HEK293 (cell line): ENCODE measurements around the gene THPO.

Experiments used
- CTCF ChIA-PET: fragments of 350-600 bp; formaldehyde crosslinking; extraction: SDS; loops from one replicate; lab custom pipeline; 2021; ENCODE audit warnings: antibody characterized with exemption; lab: Yijun Ruan, JAX
- POLR2A ChIA-PET: fragments of 300-600 bp; formaldehyde crosslinking; extraction: SDS; loops from one replicate; lab custom pipeline; 2020; ENCODE audit warnings: antibody characterized with exemption, inconsistent platforms; lab: Yijun Ruan, JAX
- H3K27ac ChIP-seq: fragments of 200-500 bp; sonication (Bioruptor generic); 2 replicates; pipeline ENCODE4 v1.5.1; 2014; ENCODE audit warnings: low read depth, low read length, control low read depth, inconsistent platforms; ENCODE audit errors: extremely low read depth
- H3K36me3 ChIP-seq, 2 experiments: fragments of 200-500 bp in 1 of 2; sonication (Bioruptor generic) in 1 of 2; 1 replicate in 1 of 2; 2 replicates in 1 of 2; pipeline ENCODE4 v1.5.1; 2014 to 2017; ENCODE audit warnings: inconsistent platforms in 2 of 2, low read length in 2 of 2; ENCODE audit not compliant: control insufficient read depth in 2 of 2, insufficient read depth in 1 of 2
- H3K4me1 ChIP-seq: fragments of 200-500 bp; sonication (Bioruptor generic); 2 replicates; pipeline ENCODE4 v1.5.1; 2014; ENCODE audit warnings: mild to moderate bottlenecking, low read length, inconsistent platforms; ENCODE audit not compliant: control insufficient read depth, insufficient read depth
- H3K4me3 ChIP-seq: 2 replicates; pipeline ENCODE4 v1.5.1; 2011; ENCODE audit warnings: low read depth, mild to moderate bottlenecking, control low read depth, low read length, moderate library complexity
- H3K9me3 ChIP-seq: fragments of 200-500 bp; sonication (Bioruptor generic); 2 replicates; pipeline ENCODE4 v1.5.1; 2014; ENCODE audit warnings: low read depth, low read length, inconsistent platforms; ENCODE audit not compliant: control insufficient read depth, insufficient read depth
- KLF8 ChIP-seq: fragments of 450-650 bp; formaldehyde crosslinking; IDR thresholded peaks from 2 replicates; pipeline ENCODE4 v1.5.1; 2016; ENCODE audit warnings: missing biosample characterization, missing genetic modification characterization
- KLF9 ChIP-seq: fragments of 450-650 bp; formaldehyde crosslinking; IDR thresholded peaks from 2 replicates; pipeline ENCODE4 v1.5.1; 2016; ENCODE audit warnings: missing biosample characterization, missing genetic modification characterization, low read depth
- PRDM1 ChIP-seq: fragments of 450-650 bp; formaldehyde crosslinking; IDR thresholded peaks from 2 replicates; pipeline ENCODE4; 2016; ENCODE audit warnings: missing biosample characterization, missing genetic modification characterization
- SALL2 ChIP-seq: fragments of 450-650 bp; formaldehyde crosslinking; IDR thresholded peaks from 2 replicates; pipeline ENCODE4 v1.5.0; 2017; ENCODE audit warnings: missing biosample characterization, mild to moderate bottlenecking, missing genetic modification characterization, borderline replicate concordance
- SCRT2 ChIP-seq: fragments of 450-650 bp; formaldehyde crosslinking; IDR thresholded peaks from 2 replicates; pipeline ENCODE4 v1.5.1; 2016; ENCODE audit warnings: missing biosample characterization, missing genetic modification characterization
- ZFHX2 ChIP-seq: fragments of 450-650 bp; formaldehyde crosslinking; conservative IDR thresholded peaks from 2 replicates; pipeline ENCODE4 v1.5.1; 2016; ENCODE audit warnings: missing biosample characterization, missing genetic modification characterization
- ZNF114 ChIP-seq: fragments of 450-650 bp; formaldehyde crosslinking; IDR thresholded peaks from 2 replicates; pipeline ENCODE4 v1.5.0; 2017; ENCODE audit warnings: missing biosample characterization, missing genetic modification characterization
- ZNF544 ChIP-seq: fragments of 450-650 bp; formaldehyde crosslinking; IDR thresholded peaks from 2 replicates; pipeline ENCODE4 v1.5.0; 2017; ENCODE audit warnings: missing biosample characterization, missing genetic modification characterization
- TF ChIP-seq, protein P1 (sequence below): fragments of 450-650 bp; formaldehyde crosslinking; conservative IDR thresholded peaks from 2 replicates; pipeline ENCODE4 v1.5.1; 2016; ENCODE audit warnings: low read depth, missing biosample characterization, missing genetic modification characterization
- TF ChIP-seq, protein P2 (sequence below): fragments of 450-650 bp; formaldehyde crosslinking; IDR thresholded peaks from 2 replicates; pipeline ENCODE4 v1.5.1; 2016; ENCODE audit warnings: missing biosample characterization, missing genetic modification characterization
- TF ChIP-seq, protein P3 (sequence below): fragments of 450-650 bp; formaldehyde crosslinking; IDR thresholded peaks from 2 replicates; pipeline ENCODE4 v1.5.1; 2016; ENCODE audit warnings: missing biosample characterization, missing genetic modification characterization
- TF ChIP-seq, protein P4 (sequence below): fragments of 450-650 bp; formaldehyde crosslinking; IDR thresholded peaks from 2 replicates; pipeline ENCODE4 v1.5.1; 2016; ENCODE audit warnings: missing biosample characterization, missing genetic modification characterization
- TF ChIP-seq, protein P5 (sequence below): fragments of 450-650 bp; formaldehyde crosslinking; IDR thresholded peaks from 2 replicates; pipeline ENCODE4 v1.5.1; 2016; ENCODE audit warnings: missing biosample characterization, missing genetic modification characterization
- TF ChIP-seq, protein P6 (sequence below): fragments of 450-650 bp; formaldehyde crosslinking; IDR thresholded peaks from 2 replicates; pipeline ENCODE4 v1.5.0; 2017; ENCODE audit warnings: missing biosample characterization, missing genetic modification characterization, borderline replicate concordance

Gene THPO

DNA sequence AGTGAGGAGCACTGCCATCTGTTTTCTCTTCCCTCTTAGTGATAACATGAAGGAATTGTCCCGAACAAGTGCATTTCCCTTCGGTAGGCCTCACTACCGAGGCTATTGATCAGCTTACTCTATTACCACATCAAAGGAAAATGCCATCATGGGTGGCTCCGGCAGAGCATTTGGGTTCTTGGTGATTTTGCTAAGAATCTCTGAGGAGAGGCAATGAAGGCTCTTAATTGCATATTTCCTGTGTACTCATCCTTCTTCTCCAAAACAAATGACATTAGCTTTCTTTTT lies 37.1 kb upstream of the THPO start (continued):
- TF ChIP-seq, protein P1, sequence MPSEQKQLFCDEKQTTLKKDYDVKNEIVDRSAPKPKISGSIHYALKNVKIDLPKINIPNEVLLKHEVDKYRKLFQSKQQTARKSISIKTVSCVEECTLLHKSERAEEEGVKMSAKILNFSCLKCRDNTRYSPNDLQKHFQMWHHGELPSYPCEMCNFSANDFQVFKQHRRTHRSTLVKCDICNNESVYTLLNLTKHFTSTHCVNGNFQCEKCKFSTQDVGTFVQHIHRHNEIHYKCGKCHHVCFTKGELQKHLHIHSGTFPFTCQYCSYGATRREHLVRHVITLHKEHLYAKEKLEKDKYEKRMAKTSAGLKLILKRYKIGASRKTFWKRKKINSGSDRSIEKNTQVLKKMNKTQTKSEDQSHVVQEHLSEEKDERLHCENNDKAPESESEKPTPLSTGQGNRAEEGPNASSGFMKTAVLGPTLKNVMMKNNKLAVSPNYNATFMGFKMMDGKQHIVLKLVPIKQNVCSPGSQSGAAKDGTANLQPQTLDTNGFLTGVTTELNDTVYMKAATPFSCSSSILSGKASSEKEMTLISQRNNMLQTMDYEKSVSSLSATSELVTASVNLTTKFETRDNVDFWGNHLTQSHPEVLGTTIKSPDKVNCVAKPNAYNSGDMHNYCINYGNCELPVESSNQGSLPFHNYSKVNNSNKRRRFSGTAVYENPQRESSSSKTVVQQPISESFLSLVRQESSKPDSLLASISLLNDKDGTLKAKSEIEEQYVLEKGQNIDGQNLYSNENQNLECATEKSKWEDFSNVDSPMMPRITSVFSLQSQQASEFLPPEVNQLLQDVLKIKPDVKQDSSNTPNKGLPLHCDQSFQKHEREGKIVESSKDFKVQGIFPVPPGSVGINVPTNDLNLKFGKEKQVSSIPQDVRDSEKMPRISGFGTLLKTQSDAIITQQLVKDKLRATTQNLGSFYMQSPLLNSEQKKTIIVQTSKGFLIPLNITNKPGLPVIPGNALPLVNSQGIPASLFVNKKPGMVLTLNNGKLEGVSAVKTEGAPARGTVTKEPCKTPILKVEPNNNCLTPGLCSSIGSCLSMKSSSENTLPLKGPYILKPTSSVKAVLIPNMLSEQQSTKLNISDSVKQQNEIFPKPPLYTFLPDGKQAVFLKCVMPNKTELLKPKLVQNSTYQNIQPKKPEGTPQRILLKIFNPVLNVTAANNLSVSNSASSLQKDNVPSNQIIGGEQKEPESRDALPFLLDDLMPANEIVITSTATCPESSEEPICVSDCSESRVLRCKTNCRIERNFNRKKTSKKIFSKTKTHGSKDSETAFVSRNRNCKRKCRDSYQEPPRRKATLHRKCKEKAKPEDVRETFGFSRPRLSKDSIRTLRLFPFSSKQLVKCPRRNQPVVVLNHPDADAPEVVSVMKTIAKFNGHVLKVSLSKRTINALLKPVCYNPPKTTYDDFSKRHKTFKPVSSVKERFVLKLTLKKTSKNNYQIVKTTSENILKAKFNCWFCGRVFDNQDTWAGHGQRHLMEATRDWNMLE (tag by site-specific recombination): no peak
- TF ChIP-seq ZNF544: no peak
- TF ChIP-seq SALL2 (tag by site-specific recombination): no peak
- TF ChIP-seq, protein P2, sequence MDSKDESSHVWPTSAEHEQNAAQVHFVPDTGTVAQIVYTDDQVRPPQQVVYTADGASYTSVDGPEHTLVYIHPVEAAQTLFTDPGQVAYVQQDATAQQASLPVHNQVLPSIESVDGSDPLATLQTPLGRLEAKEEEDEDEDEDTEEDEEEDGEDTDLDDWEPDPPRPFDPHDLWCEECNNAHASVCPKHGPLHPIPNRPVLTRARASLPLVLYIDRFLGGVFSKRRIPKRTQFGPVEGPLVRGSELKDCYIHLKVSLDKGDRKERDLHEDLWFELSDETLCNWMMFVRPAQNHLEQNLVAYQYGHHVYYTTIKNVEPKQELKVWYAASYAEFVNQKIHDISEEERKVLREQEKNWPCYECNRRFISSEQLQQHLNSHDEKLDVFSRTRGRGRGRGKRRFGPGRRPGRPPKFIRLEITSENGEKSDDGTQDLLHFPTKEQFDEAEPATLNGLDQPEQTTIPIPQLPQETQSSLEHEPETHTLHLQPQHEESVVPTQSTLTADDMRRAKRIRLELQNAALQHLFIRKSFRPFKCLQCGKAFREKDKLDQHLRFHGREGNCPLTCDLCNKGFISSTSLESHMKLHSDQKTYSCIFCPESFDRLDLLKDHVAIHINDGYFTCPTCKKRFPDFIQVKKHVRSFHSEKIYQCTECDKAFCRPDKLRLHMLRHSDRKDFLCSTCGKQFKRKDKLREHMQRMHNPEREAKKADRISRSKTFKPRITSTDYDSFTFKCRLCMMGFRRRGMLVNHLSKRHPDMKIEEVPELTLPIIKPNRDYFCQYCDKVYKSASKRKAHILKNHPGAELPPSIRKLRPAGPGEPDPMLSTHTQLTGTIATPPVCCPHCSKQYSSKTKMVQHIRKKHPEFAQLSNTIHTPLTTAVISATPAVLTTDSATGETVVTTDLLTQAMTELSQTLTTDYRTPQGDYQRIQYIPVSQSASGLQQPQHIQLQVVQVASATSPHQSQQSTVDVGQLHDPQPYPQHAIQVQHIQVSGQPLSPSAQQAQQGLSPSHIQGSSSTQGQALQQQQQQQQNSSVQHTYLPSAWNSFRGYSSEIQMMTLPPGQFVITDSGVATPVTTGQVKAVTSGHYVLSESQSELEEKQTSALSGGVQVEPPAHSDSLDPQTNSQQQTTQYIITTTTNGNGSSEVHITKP (tag by site-specific recombination): no peak
- TF ChIP-seq, protein P3, sequence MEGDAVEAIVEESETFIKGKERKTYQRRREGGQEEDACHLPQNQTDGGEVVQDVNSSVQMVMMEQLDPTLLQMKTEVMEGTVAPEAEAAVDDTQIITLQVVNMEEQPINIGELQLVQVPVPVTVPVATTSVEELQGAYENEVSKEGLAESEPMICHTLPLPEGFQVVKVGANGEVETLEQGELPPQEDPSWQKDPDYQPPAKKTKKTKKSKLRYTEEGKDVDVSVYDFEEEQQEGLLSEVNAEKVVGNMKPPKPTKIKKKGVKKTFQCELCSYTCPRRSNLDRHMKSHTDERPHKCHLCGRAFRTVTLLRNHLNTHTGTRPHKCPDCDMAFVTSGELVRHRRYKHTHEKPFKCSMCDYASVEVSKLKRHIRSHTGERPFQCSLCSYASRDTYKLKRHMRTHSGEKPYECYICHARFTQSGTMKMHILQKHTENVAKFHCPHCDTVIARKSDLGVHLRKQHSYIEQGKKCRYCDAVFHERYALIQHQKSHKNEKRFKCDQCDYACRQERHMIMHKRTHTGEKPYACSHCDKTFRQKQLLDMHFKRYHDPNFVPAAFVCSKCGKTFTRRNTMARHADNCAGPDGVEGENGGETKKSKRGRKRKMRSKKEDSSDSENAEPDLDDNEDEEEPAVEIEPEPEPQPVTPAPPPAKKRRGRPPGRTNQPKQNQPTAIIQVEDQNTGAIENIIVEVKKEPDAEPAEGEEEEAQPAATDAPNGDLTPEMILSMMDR (tag by site-specific recombination): no peak
- TF ChIP-seq, protein P4, sequence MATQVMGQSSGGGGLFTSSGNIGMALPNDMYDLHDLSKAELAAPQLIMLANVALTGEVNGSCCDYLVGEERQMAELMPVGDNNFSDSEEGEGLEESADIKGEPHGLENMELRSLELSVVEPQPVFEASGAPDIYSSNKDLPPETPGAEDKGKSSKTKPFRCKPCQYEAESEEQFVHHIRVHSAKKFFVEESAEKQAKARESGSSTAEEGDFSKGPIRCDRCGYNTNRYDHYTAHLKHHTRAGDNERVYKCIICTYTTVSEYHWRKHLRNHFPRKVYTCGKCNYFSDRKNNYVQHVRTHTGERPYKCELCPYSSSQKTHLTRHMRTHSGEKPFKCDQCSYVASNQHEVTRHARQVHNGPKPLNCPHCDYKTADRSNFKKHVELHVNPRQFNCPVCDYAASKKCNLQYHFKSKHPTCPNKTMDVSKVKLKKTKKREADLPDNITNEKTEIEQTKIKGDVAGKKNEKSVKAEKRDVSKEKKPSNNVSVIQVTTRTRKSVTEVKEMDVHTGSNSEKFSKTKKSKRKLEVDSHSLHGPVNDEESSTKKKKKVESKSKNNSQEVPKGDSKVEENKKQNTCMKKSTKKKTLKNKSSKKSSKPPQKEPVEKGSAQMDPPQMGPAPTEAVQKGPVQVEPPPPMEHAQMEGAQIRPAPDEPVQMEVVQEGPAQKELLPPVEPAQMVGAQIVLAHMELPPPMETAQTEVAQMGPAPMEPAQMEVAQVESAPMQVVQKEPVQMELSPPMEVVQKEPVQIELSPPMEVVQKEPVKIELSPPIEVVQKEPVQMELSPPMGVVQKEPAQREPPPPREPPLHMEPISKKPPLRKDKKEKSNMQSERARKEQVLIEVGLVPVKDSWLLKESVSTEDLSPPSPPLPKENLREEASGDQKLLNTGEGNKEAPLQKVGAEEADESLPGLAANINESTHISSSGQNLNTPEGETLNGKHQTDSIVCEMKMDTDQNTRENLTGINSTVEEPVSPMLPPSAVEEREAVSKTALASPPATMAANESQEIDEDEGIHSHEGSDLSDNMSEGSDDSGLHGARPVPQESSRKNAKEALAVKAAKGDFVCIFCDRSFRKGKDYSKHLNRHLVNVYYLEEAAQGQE (tag by site-specific recombination): no peak
- TF ChIP-seq KLF8 (tag by site-specific recombination): no peak
- TF ChIP-seq, all 188 proteins: peak for 0

DNA sequence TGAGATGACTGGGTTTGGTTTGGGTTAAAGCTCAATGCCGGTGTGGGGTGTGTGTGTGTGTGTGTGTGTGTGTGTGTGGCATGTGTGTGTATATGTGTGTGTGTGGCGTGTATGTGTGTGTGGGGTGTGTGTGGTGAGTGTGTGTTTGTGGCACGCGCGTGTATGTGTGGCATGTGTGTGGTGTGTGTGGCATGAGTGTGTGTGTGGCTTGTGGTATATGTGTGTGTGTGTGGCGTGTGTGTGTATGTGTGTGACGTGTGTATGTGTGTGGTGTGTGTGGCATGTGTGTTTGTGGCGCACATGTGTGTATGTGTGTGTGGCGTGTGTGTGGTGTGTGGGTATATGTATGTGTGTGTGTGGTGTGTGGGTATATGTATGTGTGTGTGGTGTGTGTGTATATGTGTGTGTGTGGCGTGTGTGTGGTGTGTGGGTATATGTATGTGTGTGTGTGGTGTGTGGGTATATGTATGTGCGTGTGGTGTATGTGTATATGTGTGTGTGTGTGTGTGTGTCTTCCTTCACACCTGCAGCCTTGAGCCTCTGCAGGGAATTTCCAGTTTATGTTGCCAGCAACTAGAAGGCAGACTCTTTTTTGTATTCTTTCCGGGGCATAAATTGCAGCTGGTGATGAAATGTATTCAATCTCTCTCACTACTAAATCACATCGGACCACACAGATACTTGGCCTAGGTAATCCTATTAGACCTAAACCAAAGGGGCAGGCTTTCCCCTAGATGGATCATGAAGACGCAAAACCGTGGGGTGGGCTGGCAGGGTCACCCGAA lies 36.6 kb upstream of the THPO start:
- Histone ChIP-seq H3K4me3 (no peak overlapping the region), H3K27ac (no peak overlapping the region), H3K36me3 (no peaks in the 10 kb centered on the region), H3K4me1 (no peaks in the 10 kb centered on the region), H3K9me3 (no peaks in the 10 kb centered on the region)
- ChIA-PET POLR2A (interaction anchor here (0.5 kb wide), 1 partner anchor 15 kb away, joined by 3 read pairs; no protein-coding TSS in a partner anchor), CTCF (interaction anchor here (0.6 to 2.3 kb wide), 7 partner anchors 10 to 865 kb away, joined by 3 to 7 read pairs (median 5); no protein-coding TSS in a partner anchor)
- TF ChIP-seq KLF9 (tag by site-specific recombination) (0 out of 2 replicates have a peak, but pooled peaks have one; percentile 30), ZFHX2 (tag by site-specific recombination) (peak; percentile 25; the same call in 1 of the 2 replicates), PRDM1 (no peak), ZNF114 (tag by site-specific recombination) (no peak), SCRT2 (no peak)
- TF ChIP-seq, protein P5, sequence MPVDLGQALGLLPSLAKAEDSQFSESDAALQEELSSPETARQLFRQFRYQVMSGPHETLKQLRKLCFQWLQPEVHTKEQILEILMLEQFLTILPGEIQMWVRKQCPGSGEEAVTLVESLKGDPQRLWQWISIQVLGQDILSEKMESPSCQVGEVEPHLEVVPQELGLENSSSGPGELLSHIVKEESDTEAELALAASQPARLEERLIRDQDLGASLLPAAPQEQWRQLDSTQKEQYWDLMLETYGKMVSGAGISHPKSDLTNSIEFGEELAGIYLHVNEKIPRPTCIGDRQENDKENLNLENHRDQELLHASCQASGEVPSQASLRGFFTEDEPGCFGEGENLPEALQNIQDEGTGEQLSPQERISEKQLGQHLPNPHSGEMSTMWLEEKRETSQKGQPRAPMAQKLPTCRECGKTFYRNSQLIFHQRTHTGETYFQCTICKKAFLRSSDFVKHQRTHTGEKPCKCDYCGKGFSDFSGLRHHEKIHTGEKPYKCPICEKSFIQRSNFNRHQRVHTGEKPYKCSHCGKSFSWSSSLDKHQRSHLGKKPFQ (tag by site-specific recombination): 0 out of 2 replicates have a peak, but pooled peaks have one; percentile 40
- TF ChIP-seq, protein P6, sequence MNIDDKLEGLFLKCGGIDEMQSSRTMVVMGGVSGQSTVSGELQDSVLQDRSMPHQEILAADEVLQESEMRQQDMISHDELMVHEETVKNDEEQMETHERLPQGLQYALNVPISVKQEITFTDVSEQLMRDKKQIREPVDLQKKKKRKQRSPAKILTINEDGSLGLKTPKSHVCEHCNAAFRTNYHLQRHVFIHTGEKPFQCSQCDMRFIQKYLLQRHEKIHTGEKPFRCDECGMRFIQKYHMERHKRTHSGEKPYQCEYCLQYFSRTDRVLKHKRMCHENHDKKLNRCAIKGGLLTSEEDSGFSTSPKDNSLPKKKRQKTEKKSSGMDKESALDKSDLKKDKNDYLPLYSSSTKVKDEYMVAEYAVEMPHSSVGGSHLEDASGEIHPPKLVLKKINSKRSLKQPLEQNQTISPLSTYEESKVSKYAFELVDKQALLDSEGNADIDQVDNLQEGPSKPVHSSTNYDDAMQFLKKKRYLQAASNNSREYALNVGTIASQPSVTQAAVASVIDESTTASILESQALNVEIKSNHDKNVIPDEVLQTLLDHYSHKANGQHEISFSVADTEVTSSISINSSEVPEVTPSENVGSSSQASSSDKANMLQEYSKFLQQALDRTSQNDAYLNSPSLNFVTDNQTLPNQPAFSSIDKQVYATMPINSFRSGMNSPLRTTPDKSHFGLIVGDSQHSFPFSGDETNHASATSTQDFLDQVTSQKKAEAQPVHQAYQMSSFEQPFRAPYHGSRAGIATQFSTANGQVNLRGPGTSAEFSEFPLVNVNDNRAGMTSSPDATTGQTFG (tag by site-specific recombination): peak; percentile 21; the same call in 1 of the 2 replicates
